Common myeloid progenitor, CD34-positive (primary cell): ENCODE data around the gene COG5.

ENCODE experiments used
- CTCF ChIA-PET: fragments of 350-600 bp; sonication (Branson Sonifier 250); formaldehyde crosslinking; loops from one replicate; lab custom pipeline; 2021; ENCODE audit warnings: antibody characterized with exemption; lab: Charles Lee
- POLR2A ChIA-PET: fragments of 350-600 bp; sonication (Branson Sonifier 250); formaldehyde crosslinking; loops from one replicate; lab custom pipeline; 2021; ENCODE audit warnings: antibody characterized with exemption; lab: Charles Lee
- DNase-seq, 3 donors: peaks; one replicate each; pipeline versions ENCODE4 v3.0.0 to v3.0.0-alpha.2; 2013
- H3K27ac ChIP-seq, 2 experiments: 1 replicate in 1 of 2; 2 replicates in 1 of 2; pipeline ENCODE4 v1.7.0; 2013; ENCODE audit warnings: inconsistent platforms in 2 of 2, low read length in 2 of 2, mild to moderate bottlenecking in 2 of 2, low read depth in 1 of 2, moderate library complexity in 1 of 2; ENCODE audit not compliant: severe bottlenecking in 2 of 2, insufficient read depth in 1 of 2, poor library complexity in 1 of 2
- H3K27me3 ChIP-seq, 5 experiments: replicated peaks in 2 of 5; 1 replicate in 3 of 5; 2 replicates in 2 of 5; pipeline versions ENCODE4 v1.6.1 to v1.7.0; 2013; ENCODE audit warnings: low read length in 4 of 5, mild to moderate bottlenecking in 2 of 5, moderate library complexity in 2 of 5, inconsistent platforms in 1 of 5; ENCODE audit not compliant: insufficient read depth in 5 of 5, control insufficient read depth in 4 of 5
- H3K36me3 ChIP-seq, 4 experiments: 1 replicate in 2 of 4; 2 replicates in 2 of 4; pipeline versions ENCODE4 v1.6.1 to v1.7.0; 2013; ENCODE audit warnings: low read length in 3 of 4, control low read depth in 1 of 4, mild to moderate bottlenecking in 1 of 4; ENCODE audit not compliant: control insufficient read depth in 4 of 4, insufficient read depth in 4 of 4
- H3K4me1 ChIP-seq, 4 experiments: 1 replicate in 3 of 4; 2 replicates in 1 of 4; pipeline versions ENCODE4 v1.6.1 to v1.7.1; 2013; ENCODE audit warnings: low read length in 3 of 4, mild to moderate bottlenecking in 3 of 4, control low read depth in 1 of 4, inconsistent platforms in 1 of 4, moderate library complexity in 1 of 4; ENCODE audit not compliant: control insufficient read depth in 4 of 4, insufficient read depth in 4 of 4; ENCODE audit errors: control extremely low read depth in 1 of 4
- H3K4me3 ChIP-seq, 7 experiments: 1 replicate in 4 of 7; 2 replicates in 3 of 7; pipeline versions ENCODE4 v1.5.1 to v1.7.0; 2013; ENCODE audit warnings: mild to moderate bottlenecking in 7 of 7, low read length in 6 of 7, moderate library complexity in 6 of 7, inconsistent platforms in 2 of 7, low read depth in 2 of 7, control low read depth in 1 of 7; ENCODE audit not compliant: insufficient read depth in 4 of 7, control insufficient read depth in 1 of 7; ENCODE audit errors: extremely low read depth in 1 of 7
- H3K9me3 ChIP-seq, 5 experiments: 1 replicate in 4 of 5; 2 replicates in 1 of 5; pipeline versions ENCODE4 v1.6.1 to v1.7.1; 2013; ENCODE audit warnings: low read length in 4 of 5, mild to moderate bottlenecking in 2 of 5, inconsistent platforms in 1 of 5, low read depth in 1 of 5, moderate library complexity in 1 of 5; ENCODE audit not compliant: control insufficient read depth in 4 of 5, insufficient read depth in 2 of 5; ENCODE audit errors: control extremely low read depth in 1 of 5
- WGBS: methylation state at CpG from one replicate; pipeline ENCODE4 v1.1.5; 2013; ENCODE audit not compliant: insufficient coverage; 5-methylcytosine and 5-hydroxymethylcytosine counted together

The COG5 gene

DNA sequence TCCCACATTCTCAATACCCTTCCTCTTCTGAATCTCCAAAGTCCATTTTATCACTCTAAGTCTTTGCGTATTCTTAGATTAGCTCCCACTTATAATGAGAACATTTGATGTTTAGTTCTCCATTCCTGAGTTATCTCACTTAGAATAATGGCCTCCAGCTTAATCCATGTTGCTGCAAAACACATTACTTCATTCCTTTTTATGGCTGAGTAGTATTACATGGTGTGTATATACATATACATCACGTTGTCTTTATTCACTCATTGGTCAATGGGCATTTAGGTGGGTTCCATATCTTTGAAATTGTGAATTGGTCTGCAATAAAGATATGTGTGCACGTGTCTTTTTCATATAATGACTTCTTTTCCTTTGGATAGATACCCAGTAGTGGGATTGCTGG is 61.6 kb downstream of the COG5 start:
- ChIA-PET POLR2A (no interaction called here), CTCF (interaction anchor here (1.4 to 2.9 kb wide), 5 partner anchors 10 to 300 kb away, joined by 5 to 25 read pairs (median 6); no protein-coding TSS in a partner anchor)
- no peaks in the 10 kb centered on the region for H3K27me3 ChIP-seq
- WGBS: 100% methylated on average over 1 of the region's 3 CpGs
- H3K36me3 ChIP-seq: peaks cover 2 to 8% (median 4%) of the 10 kb centered on the region in 4 experiments
- H3K4me1 ChIP-seq: peaks cover 0 to 9% (median 6%) of the 10 kb centered on the region in 4 experiments
- H3K9me3 ChIP-seq: peaks cover 0 to under 1% (median 0%) of the 10 kb centered on the region in 5 experiments
- H3K4me3 ChIP-seq: no peak overlapping the region
- H3K27ac ChIP-seq: no peak overlapping the region
- DNase-seq: no peak

DNA sequence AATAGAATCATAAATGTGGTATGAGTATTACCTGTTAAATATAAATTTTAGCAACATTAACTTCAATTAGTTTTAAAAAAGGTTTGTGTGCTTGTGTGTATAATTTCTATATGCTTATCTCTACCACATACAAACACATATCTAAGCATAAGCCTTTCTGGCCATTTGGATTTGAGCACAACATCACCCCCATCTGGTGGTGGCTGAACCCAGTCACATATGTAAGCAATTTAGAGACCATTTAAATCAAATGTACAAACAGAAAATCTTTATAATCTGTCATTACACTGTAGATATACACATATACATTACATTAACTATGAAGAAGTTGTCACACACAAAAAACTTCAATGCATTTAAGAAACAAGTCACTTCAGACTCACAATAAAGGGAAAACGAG is 62.1 kb downstream of the COG5 start:
- DNase-seq: peak; percentile 64 to 79 (median 77)
- no peak overlapping the region for H3K27ac ChIP-seq
- CTCF ChIA-PET: interaction anchor here (0.7 to 2.9 kb wide), 8 partner anchors 10 to 299 kb away, joined by 3 to 25 read pairs (median 5); no protein-coding TSS in a partner anchor
- H3K36me3 ChIP-seq: peaks cover 2 to 8% (median 4%) of the 10 kb centered on the region in 4 experiments
- POLR2A ChIA-PET: no interaction called here
- no peaks in the 10 kb centered on the region for H3K27me3 ChIP-seq
- H3K4me3 ChIP-seq: no peak overlapping the region
- WGBS: no CpG with 5 or more reads among the region's 1 CpG
- peaks cover 0 to 3% (median 0%) of the 10 kb centered on the region in 5 experiments for H3K9me3 ChIP-seq
- peaks cover 0 to 4% (median 3%) of the 10 kb centered on the region in 4 experiments for H3K4me1 ChIP-seq

DNA sequence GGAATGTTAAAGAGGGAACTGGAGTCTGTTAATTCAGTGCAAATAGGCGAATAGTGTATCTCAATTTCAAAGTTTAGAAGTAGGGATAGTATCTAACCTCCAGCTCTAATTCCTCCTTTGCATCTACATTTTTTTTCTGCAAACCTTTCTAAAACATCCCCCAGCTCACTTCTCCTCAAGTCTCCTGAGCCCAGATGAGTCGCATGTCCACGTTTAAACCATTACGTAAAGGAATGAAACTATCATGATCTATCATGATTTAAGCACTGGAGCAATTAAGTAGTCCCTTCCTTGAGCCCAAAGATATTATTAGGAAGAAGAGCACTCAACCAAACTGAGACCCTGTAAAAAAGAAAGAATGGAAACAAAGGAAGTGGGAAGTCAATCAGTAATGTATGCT is 64.0 kb downstream of the COG5 start:
- ChIA-PET CTCF (no interaction called here), POLR2A (no interaction called here)
- no peak for DNase-seq
- Histone ChIP-seq H3K4me3 (no peak overlapping the region), H3K4me1 (no peaks in the 10 kb centered on the region), H3K36me3 (peaks cover 0 to 4% (median 0%) of the 10 kb centered on the region in 4 experiments), H3K9me3 (peaks cover 0 to 5% (median 3%) of the 10 kb centered on the region in 5 experiments), H3K27me3 (no peaks in the 10 kb centered on the region), H3K27ac (no peak overlapping the region)
- WGBS: 94% methylated on average over 3 of the region's 4 CpGs

DNA sequence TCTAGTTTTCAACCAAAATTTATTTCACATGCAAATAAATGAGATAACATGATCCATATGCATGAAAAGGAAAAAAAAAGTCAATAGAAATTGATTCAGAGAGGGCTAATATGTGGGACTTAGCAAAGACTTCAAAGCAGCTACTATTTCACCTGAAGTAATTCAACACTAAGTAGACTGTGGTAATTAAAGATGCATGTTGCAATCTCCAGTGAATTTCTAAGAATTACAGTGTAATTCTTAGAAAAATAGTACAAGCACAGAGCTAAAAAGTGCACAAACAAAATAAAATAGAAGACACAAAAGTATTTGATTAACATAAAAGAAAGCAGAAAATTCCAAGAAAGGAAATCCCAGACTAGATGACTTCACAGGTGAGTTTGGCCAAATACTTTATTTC is 68.2 kb downstream of the COG5 start:
- CTCF ChIA-PET: interaction anchor here (0.6 kb wide), 1 partner anchor 24 kb away, joined by 5 read pairs; no protein-coding TSS in a partner anchor

DNA sequence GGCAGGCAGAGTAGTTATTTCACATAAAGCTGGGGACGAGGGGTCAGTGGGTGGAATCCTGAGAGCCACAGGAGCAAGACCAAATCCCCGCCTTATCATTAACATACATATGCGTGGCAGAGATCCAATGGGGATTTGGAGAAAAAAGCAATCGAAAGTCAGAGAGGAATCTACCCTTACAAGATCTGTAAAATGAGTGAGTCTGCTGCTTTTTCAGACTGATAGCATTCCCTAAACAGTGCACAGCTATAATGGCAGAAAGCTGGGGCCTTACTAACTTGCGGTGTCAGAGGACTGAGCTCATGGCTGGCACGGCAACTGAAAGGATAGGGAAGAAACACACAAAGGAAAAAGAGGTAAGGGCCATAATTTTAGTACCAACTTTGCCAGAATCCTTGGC is 68.8 kb downstream of the COG5 start:
- H3K9me3 ChIP-seq: peaks cover 0 to 5% (median 3%) of the 10 kb centered on the region in 5 experiments
- no peaks in the 10 kb centered on the region for H3K27me3 ChIP-seq
- H3K36me3 ChIP-seq: peaks cover 0 to 8% (median 2%) of the 10 kb centered on the region in 4 experiments
- 100% methylated on average over 4 of the region's 6 CpGs for WGBS
- ChIA-PET CTCF (no interaction called here), POLR2A (no interaction called here)
- DNase-seq: no peak
- no peak overlapping the region for H3K27ac ChIP-seq
- H3K4me1 ChIP-seq: no peaks in the 10 kb centered on the region
- H3K4me3 ChIP-seq: no peak overlapping the region

More for the DNA sequence above, 68.2 kb downstream of the COG5 start:
- Histone ChIP-seq H3K4me3 (no peak overlapping the region), H3K9me3 (peaks cover 0 to 5% (median 3%) of the 10 kb centered on the region in 5 experiments), H3K27me3 (no peaks in the 10 kb centered on the region), H3K27ac (no peak overlapping the region), H3K4me1 (no peaks in the 10 kb centered on the region), H3K36me3 (peaks cover 0 to 8% (median 2%) of the 10 kb centered on the region in 4 experiments)
- DNase-seq: no peak
- POLR2A ChIA-PET: no interaction called here

DNA sequence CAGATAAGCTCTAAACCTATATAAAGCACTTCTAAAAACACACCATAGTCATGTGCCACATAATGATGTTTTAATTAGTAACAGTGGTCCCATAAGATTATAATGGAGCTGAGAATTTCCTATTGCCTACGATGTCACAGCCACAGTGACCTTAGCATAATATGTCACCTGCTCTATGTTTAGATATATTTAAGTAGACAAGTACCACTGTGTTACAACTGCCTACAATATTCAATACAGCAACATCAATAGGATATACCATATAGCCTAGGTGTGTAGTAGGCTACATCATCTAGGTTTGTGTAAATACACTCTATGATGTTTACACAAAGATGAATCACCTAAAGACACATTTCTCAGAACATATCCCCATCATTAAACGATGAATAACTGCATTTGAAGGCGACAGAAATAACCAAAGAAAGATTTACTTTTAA is 69.4 kb downstream of the COG5 start:
- Histone ChIP-seq H3K27me3 (no peaks in the 10 kb centered on the region), H3K27ac (no peak overlapping the region), H3K36me3 (peaks cover 0 to 8% (median 2%) of the 10 kb centered on the region in 4 experiments), H3K4me1 (no peaks in the 10 kb centered on the region), H3K4me3 (no peak overlapping the region), H3K9me3 (peaks cover 0 to 5% (median 3%) of the 10 kb centered on the region in 5 experiments)
- no CpG with 5 or more reads among the region's 3 CpGs for WGBS
- CTCF ChIA-PET: no interaction called here
- DNase-seq: no peak
- POLR2A ChIA-PET: no interaction called here

DNA sequence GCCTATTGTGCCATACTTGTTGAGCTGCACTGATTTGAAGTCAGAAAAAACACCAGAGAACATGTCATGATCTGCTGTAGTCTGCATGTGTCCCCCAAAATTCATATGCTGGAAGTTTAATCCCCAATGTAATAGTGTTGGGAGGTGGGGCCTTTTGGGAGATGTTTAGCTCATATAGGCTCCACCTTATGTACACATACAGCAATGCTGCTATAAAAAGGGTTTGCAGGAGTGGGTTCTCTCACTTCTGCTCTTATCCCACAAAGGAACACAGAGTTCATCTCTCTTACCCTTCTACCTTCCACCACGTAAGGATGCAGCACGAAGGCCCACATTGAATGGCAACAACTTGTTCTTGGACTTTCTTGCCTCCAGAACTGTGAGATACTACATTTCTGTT is 70.8 kb downstream of the COG5 start:
- ChIA-PET POLR2A (no interaction called here), CTCF (interaction anchor here (1.4 kb wide), 2 partner anchors 9 to 29 kb away, joined by 6 to 8 read pairs; no protein-coding TSS in a partner anchor)
- Histone ChIP-seq H3K27me3 (no peaks in the 10 kb centered on the region), H3K4me3 (no peak overlapping the region), H3K9me3 (peaks cover 0 to 5% (median 3%) of the 10 kb centered on the region in 5 experiments), H3K36me3 (peaks cover 0 to 8% (median 2%) of the 10 kb centered on the region in 4 experiments), H3K27ac (no peak overlapping the region), H3K4me1 (no peaks in the 10 kb centered on the region)
- WGBS: no CpG with 5 or more reads among the region's 2 CpGs
- DNase-seq: no peak
